NCI-H510A (cell line): ENCODE results near the gene ZNF891.

Experiments used
- DNase-seq: peaks from one replicate; lab custom pipeline; 2025; lab: John Stamatoyannopoulos, UW

Gene ZNF891

DNA sequence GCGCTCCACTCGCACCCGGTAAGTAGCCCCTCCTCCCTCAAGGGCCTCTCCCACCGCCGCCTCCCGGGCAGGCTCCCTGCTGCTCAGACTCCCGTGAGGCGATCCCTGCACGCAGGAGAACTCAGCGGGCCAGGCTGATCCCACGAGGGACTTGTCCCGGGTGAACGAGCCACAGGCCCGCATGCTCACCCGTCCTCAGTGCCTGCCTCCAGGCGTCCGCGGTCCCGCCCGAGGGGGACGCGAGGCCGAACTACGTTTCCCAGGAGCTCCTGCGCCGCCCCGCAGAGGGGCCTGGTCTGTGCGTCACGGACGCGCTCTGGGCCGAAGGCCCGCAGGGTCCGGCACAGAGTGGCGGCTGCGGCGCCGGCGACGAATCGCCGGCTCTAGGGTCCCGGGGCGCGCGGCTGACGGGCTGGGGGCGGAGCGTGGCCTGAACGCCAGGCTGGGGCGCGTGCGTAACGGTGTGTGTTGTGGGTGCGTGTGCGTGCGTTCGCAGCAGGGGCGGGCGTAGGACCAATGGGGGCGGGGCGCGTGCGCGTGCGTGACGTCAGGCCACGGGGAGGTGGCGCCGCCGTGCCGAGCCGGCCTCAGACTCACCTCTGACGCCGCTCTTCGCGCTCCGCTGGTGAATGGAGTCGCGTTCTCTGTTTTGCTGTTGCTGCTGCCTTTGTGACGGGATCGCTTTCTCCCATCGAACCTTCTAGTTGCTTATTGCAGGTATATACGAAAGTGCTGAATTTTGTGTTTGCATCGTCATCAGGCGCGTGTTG, at the start of gene ZNF891, which contains the start of gene ZNF10:
Gene ZNF891 (minus strand): TSS at position 237 of the 770 bp plus-strand sequence. CDS start 8,356 bp downstream, outside the sequence.
Gene ZNF10 (plus strand): TSS at position 590 of the 770 bp plus-strand sequence. CDS start 13,866 bp downstream, outside the sequence.
- DNase-seq, result peak; percentile 94

DNA sequence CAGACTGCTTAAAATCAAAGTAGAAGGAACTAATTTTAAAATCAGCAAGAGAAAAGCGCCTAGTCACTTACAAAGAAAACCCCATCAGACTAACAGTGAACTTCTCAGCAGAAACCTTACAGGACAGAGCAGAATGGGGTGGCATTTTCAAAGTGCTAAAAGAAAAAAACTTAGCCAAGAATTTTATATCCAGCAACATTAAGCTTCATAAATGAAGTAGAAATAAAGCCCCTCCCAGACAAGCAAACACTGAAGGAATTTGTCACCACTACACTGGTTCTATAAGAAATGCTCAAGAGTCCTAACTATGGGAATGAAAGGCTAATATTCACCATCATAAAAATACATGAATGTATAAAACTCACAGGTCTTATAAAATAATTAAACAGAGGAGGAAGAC, 44.8 kb upstream of the ZNF891 start:
- no peak for DNase-seq

DNA sequence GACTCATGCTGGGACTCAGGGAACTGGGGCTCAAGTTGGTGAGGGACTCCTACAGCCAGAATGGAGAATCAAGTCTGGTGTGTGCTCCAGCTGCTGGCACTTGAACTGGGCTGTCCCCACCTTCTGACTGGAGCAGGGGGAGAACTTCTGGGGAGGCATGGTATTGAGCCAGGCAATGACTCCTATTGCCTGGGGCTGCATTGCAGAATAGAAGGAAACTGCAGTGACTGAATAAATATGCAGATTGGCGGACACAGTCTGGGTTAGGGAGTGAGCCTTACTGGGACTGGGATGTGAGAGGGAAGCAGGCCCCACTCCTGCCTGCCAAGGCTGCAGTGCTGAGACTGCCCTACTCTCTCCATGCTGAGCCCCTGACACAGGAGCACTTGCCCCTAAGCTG, 42.4 kb upstream of the ZNF891 start:
- DNase-seq, result no peak

DNA sequence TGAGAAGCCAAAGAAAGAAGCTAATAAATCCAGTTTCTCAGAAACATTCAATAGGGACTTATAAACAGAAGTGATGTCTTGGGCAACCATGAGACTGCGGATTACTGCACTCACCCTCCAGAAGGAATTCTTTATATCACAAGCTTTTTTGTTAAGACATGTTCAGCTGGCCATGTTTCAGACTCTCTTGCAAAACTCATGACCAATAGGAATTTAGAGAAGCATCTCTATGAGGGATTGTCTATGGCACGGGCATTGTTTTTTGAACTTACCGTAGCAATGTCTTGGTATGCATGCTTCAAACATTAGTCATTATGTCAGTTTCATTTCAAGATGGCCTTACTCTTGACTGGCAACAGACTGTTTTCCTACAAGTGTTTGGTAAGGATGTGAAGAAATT, 35.7 kb upstream of the ZNF891 start:
- DNase-seq, result no peak

DNA sequence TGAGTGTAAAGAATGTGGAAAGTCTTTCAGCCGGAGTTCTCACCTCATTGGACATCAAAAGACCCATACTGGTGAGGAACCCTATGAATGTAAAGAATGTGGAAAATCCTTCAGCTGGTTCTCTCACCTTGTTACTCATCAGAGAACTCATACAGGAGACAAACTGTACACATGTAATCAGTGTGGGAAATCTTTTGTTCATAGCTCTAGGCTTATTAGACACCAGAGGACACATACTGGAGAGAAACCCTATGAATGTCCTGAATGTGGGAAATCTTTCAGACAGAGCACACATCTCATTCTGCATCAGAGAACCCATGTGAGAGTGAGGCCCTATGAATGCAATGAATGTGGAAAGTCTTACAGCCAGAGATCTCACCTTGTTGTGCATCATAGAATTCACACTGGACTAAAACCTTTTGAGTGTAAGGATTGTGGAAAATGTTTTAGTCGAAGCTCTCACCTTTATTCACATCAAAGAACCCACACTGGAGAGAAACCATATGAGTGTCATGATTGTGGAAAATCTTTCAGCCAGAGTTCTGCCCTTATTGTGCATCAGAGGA, 26.1 kb upstream of the ZNF891 start:
- DNase-seq, result no peak

DNA sequence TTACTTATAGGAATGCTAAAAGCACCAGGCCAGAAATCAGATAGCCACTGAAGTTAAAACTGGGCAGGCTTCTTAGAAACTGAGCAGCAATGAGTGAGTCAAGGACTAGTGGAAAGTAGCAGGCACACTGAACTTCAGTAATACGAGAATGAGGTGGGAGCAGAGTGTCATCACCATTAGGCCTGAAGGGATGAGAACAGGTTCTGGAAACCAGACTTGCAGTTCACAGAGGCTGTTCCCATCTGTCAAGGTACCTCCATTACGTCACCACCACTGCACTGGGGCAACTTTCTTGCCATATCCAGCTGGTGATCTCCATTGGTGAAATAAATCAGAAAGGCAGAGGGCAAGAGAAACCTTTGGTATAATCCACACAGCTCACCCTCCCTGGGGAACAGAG, 15.9 kb upstream of the ZNF891 start:
- no peak for DNase-seq

DNA sequence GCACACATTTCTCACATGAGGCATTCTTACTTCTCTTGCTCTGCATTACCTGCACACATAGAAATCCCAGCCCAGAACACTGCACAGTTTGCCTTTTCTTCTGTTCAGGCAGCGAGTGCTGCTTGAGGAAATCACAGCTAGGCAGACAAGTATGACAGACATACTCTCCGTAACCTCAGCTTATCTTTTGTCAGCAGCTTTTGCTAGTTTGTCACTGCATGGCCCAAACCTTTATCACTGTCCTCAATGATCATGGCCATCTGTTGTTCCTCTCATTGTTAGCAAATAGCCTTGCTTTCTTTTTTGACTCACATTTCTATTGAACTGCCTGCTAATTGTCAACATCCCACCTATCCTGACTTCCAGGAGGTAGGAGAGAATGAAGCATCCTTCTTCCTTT, 5.7 kb upstream of the ZNF891 start:
- no peak for DNase-seq

DNA sequence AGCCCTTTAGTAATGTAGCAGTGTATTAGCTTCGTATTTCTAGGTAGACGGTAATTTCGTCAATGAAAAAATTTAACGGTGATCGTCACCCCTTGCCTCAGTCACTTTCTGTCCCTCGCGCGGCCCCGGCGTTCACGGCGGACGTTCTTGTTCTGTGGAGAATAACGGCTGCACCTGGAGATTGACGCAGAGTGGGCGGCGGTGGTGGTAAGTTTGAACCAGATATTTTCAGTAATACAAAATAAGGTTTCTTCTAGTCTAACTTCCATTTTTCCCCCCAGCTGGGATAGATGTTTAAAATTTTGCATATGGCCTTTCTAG, 694 bp upstream of the ZNF891 start:
- DNase-seq, result peak; percentile 24

DNA sequence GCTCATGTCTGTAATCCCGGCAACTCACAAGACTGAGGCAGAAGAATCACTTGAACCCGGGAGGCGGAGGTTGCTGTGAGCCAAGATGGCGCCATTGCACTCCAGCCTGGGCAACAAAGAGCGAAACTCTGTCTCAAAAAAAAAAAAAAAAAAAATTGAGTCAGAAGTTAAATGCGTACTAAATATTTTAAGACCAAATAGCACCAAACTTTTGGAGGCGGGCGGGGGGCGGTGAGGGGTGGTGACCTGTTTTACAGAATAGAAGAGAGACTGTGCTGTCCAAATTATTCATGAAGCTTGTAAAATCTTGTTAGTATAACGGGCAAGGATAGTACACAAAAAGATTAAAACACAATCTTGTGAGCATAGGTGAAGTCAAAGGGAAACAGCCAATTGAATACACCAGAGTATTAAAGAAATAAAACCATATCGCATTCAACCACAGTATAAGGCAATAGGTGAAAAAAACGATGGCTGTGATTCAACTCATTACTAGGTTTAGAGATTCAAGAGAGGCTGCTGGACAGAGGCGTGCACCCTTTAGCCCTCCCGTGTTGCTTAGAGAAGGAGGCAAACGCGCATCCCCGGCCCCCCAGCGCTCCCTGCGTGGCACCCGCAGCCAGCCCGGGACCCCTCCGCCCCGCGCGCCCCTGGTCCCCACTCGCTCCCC, 571 bp downstream of the ZNF891 start:
- DNase-seq, result no peak

DNA sequence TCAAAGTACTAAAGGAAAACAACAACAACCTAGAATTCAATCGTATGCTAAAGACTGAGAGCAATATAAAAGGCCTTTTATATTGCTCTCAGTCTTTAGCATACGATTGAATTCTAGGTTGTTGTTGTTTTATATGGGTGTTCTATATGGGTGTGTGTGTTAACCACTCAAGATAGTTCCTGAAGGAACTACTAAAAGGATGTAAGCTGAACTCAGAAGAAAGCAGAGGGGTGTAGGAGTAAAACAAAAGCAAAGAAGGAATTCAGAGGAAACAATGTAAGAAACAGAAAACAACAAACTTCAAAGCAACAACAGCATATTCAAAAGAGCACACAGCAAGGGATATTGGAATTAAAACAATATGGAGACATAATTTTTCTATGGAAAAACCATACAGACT, 5.4 kb downstream of the ZNF891 start:
- DNase-seq, result no peak

DNA sequence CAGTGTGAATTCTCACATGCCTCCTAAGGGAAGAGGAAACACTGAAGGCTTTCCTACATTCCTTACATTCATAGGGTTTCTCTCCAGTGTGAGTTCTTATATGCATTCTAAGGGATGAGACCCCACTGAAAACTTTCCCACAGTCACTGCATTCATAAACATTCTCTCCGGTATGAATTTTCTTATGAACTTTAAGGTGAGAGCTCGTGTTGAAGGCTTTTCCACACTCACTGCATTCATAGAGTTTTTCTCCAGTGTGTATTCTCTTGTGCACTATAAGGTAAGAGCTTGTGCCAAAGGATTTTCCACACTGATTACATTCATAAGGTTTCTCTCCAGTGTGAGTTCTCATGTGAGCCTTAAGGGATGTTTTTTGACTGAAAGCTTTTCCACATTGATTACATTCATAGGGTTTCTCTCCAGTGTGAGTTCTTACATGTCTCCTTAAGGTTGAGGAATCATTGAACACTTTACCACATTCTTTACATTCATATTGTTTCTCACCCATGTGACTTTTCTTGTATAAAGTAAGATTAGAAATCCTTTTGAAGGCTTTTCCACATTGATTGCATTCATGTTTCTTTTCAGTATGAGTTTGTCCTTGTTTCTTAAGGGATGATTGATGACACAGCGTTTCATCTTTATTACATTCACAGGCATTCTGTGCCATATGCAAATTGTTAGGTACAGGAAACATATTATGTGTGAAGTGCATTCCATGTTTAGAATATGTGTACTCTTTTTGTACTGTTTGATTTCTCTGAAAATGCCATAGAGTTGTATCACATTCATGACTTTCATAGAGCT, 9.5 kb downstream of the ZNF891 start:
- DNase-seq, result no peak

DNA sequence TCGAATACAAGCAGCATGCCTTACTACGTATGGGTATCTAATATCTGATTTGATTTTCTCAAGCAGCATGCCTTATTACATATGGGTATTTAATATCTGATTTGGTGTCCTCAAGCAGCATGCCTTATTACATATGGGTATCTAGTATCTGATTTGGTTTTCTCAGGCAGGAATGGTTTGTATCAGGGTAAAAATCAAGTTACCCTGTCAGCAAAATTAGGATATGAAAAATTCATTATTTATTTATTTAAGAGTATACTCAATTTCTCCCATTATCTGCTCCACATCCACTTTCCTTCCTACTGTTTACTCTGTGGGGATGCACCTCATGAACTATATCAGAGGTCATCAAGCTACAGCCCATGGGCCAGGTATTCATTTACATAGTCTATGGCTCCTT, 21.9 kb downstream of the ZNF891 start:
- no peak for DNase-seq

DNA sequence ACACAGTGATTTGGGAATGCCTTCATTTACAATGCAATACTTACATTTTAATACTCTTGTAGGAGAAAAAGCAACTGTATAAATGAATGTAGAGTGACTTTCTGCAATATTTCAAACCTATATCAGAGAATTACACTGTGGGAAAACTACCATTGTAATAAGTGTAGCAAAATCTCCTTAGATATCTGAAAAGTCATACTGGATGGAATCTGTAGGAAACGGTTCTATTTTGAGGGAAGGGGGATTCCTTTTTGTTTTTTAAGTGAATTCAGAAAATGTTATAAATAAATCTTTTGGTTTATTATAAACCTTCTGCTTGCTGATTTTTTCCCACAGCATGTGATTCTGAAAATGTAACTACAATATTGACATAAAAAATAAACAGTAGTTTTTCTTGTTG, 23.0 kb downstream of the ZNF891 start:
- DNase-seq, result no peak

DNA sequence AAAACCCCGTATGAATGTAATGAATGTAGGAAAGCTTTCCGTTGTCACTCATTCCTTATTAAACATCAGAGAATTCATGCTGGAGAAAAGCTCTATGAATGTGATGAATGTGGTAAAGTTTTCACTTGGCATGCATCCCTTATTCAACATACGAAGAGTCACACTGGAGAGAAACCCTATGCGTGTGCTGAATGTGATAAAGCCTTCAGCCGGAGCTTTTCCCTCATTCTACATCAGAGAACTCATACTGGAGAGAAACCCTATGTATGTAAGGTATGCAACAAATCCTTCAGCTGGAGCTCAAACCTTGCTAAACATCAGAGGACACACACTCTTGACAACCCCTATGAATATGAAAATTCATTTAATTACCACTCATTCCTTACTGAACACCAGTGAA, 23.8 kb downstream of the ZNF891 start:
- no peak for DNase-seq

DNA sequence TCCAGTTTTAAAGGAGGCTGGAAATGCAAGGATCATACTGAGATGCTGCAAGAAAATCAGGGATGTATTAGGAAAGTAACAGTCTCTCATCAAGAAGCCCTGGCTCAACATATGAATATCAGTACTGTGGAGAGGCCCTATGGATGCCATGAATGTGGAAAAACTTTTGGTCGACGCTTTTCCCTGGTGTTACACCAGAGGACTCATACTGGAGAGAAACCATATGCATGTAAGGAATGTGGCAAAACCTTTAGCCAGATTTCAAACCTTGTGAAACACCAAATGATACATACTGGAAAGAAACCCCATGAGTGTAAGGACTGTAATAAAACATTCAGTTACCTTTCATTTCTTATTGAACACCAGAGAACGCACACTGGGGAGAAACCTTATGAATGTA, 24.5 kb downstream of the ZNF891 start:
- DNase-seq, result no peak

DNA sequence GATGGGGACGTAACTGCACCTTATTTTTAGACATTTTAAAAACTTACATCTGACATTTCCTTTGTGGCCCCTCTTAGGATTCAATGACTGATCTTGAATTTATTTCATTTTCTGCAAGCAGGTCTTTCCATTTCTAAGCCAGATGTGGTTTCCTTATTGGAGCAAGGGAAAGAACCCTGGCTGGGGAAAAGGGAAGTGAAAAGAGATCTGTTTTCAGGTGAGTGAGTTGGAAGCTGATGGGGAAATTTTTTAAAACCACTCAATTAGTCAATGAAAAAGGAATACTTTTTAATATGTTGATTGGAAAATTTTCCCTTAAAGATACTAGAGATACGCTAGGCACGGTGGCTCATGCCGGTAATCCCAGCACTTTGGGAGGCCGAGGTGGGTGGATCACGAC, 46.7 kb downstream of the ZNF891 start:
- no peak for DNase-seq

DNA sequence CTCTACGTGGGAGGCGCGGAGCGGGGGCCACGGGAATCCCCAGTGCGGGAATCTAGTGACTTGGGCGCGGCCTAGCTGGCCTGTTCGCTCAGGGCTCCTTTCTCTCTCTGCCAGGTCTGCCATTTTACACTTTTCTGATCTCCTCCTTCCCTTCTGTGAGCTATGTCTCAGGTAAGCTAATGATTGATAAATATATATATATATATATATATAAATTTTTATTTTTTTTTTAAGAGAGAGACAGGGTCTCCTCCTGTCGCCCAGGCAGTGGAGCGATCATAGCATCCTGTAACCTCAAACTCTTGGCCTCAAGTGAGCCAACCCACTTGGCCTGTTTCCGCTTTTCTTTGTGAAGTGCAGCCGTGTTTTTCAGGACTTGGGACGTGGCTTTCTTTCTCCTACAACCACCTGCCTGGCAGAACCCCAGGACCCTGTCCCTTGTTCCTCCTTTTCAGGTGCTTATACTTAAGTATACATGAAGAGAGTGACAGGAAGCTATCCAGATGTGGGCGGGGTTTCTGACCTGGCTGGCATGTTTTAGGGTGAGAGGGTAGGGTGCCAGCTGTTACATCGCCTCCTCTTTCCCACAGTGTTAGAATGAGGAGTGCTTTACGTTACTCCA, 48.8 kb downstream of the ZNF891 start:
- DNase-seq, result peak; percentile 70

DNA sequence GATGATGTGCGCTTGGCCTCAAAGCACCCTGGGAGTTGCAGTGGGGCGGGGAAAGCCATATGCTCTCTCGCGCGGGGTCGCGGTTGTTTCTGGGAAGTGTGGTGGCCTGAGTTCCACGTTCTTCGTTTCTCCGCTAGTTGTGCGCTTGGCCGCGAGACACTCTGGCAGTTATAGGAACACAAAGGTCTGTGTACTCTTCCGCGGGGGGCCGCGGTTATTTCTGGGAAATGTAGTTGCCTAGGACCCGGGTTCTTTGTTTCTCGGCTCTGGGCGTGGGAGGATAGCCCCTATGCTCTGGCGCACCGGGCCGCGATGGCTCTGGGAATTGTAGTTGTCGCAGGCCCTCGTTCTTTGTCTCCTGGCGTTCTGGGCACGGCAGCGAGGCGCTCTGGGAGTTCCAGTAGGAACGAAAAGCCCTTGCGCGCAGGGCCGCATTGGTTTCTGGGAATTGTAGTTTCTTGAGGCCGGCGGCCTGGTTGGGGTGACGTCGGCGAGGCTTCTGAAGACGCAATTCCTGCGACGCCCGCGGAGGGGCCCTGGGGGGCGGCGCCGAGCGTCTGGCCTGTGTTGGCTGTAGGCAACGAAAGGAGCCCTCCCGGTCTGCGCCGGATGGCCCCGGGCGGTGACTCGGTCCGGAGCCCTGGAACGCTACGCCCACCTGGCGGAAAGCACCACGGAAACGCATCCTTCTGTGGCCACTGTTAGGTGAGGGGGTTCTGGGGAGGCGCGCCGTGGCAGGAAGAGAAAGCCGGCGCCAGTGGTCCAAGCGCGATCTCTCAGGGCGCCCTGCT, 49.5 kb downstream of the ZNF891 start, which contains the start of gene ZNF140:
Gene ZNF140 (plus strand): TSS at position 556 of the 791 bp plus-strand sequence. CDS start 398 bp downstream, outside the sequence.
- peak; percentile 96 for DNase-seq

DNA sequence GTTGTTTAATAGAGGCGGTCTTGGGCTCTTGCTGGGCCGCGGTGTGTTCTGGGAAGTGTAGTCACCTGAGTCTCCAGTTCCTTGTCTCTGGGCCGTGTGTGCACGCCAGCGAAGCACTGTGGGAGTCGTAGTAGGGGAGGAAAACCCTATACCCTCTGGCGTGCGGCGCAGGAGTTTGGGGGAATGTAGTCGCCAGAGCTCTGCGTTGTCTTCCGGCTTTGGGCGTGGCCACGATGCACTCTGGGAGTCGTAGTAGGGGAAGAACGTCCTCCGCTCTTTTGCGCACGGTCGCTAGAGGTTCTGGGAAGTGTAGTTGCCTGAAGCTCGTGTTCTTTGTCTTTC, 50.1 kb downstream of the ZNF891 start:
- DNase-seq, result peak; percentile 97

DNA sequence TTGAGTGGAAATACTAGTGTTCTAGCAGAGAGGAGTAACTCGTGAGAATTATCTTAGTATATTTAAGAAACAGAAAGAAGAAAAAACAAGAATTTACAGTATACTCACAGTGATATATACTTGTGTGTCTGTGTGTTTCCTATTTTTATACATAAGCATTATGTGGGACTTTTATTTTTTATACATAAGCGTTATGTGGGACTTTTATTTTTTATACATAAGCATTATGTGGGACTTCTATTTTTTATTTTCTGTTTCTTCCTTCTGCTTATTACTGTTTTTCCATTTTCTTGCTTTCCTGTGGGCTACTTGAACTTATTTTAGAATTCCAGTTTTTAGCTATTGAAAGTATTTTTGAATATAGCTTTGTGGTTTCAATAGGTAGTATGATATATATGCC, 56.2 kb downstream of the ZNF891 start:
- DNase-seq, result no peak

DNA sequence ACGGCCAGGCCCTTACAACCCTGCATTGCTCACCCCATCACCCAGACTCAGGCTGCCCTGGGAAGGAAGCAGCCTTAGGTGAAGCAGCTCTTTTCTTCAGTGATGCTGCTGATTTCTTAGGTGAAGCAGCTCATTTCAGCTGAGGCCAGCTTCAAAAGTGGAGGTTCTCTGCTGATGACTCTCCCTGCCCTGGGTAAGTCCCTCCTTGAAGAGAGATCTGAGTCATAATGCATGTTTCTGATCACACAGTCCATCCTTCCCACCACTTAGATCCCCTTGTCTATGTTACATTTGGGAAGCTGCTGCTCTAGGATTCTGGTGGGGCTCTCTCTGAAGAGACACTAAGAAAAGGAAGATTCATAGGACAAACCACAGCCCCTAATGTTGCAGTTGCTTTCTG, 66.5 kb downstream of the ZNF891 start:
- DNase-seq, result no peak
